Subcutaneous abdominal adipose tissue (tissue), 5 donors: Measurements from ENCODE around the gene BRSK1.

Experiments used
- H3K27ac ChIP-seq: one replicate; pipeline ENCODE4 v1.7.0; 2013; ENCODE audit warnings: low read depth, mild to moderate bottlenecking, inconsistent platforms, low read length, moderate library complexity
- H3K27me3 ChIP-seq, 5 donors: one replicate each; pipeline ENCODE4 v1.7.0; 2013; ENCODE audit warnings: low read length in 5 of 5, inconsistent platforms in 1 of 5; ENCODE audit not compliant: control insufficient read depth in 5 of 5, insufficient read depth in 4 of 5
- H3K36me3 ChIP-seq, 5 donors: one replicate each; pipeline ENCODE4 v1.7.0; 2013; ENCODE audit warnings: low read length in 5 of 5; ENCODE audit not compliant: control insufficient read depth in 5 of 5, insufficient read depth in 5 of 5
- H3K4me1 ChIP-seq, 5 donors: one replicate each; pipeline ENCODE4 v1.7.0; 2013; ENCODE audit warnings: low read length in 5 of 5, mild to moderate bottlenecking in 3 of 5, moderate library complexity in 1 of 5; ENCODE audit not compliant: control insufficient read depth in 5 of 5, insufficient read depth in 5 of 5
- H3K4me3 ChIP-seq, 5 donors: one replicate each; pipeline ENCODE4 v1.7.0; 2013; ENCODE audit warnings: low read length in 5 of 5, low read depth in 1 of 5
- H3K9ac ChIP-seq, 5 donors: one replicate each; pipeline ENCODE4 v1.7.0; 2013; ENCODE audit warnings: low read length in 5 of 5, mild to moderate bottlenecking in 4 of 5, moderate library complexity in 3 of 5
- H3K9me3 ChIP-seq, 5 donors: one replicate each; pipeline ENCODE4 v1.7.0; 2013; ENCODE audit warnings: low read length in 5 of 5; ENCODE audit not compliant: control insufficient read depth in 5 of 5
- donor health status: healthy.
- donor health status: healthy.
- donor health status: healthy.
- donor health status: healthy.
- donor health status: healthy.

The BRSK1 gene

GRCh38 chr19:55304279-55304978 lies 20.6 kb downstream of the BRSK1 start:
- Histone ChIP-seq H3K27ac (no peak overlapping the region), H3K4me1 (peaks cover 2 to 11% (median 9%) of the 10 kb centered on the region in 5 donors), H3K36me3 (no peaks in the 10 kb centered on the region)

GRCh38 chr19:55304980-55305379 lies 21.2 kb downstream of the BRSK1 start:
- H3K36me3 ChIP-seq, result no peaks in the 10 kb centered on the region
- peaks cover 0 to 3% (median 0%) of the 10 kb centered on the region in 5 donors for H3K27me3 ChIP-seq
- H3K27ac ChIP-seq, result no peak overlapping the region
- H3K9me3 ChIP-seq, result peaks cover 0 to 4% (median 0%) of the 10 kb centered on the region in 5 donors
- no peak overlapping the region for H3K4me3 ChIP-seq
- H3K4me1 ChIP-seq, result peaks cover 2 to 11% (median 9%) of the 10 kb centered on the region in 5 donors
- H3K9ac ChIP-seq, result no peak overlapping the region

More at GRCh38 chr19:55304279-55304978, 20.6 kb downstream of the BRSK1 start:
- Histone ChIP-seq H3K27me3 (peaks cover 0 to 6% (median 0%) of the 10 kb centered on the region in 5 donors), H3K4me3 (no peak overlapping the region), H3K9ac (no peak overlapping the region), H3K9me3 (peaks cover 0 to 3% (median 0%) of the 10 kb centered on the region in 5 donors)

- peaks cover 2 to 11% (median 9%) of the 10 kb centered on the region in 5 donors for H3K4me1 ChIP-seq
- H3K27me3 ChIP-seq, result peaks cover 0 to 3% (median 0%) of the 10 kb centered on the region in 5 donors
- H3K27ac ChIP-seq, result no peak overlapping the region
- H3K9me3 ChIP-seq, result peaks cover 0 to 4% (median 0%) of the 10 kb centered on the region in 5 donors
- H3K9ac ChIP-seq, result no peak overlapping the region
- no peaks in the 10 kb centered on the region for H3K36me3 ChIP-seq
- no peak overlapping the region for H3K4me3 ChIP-seq
These were observed 21.7 kb downstream of the BRSK1 start for GRCh38 chr19:55305491-55305890.

GRCh38 chr19:55305983-55306562 lies 22.3 kb downstream of the BRSK1 start:
- no peaks in the 10 kb centered on the region for H3K36me3 ChIP-seq
- peaks cover 0 to 4% (median 0%) of the 10 kb centered on the region in 5 donors for H3K9me3 ChIP-seq
- peaks cover 2 to 11% (median 9%) of the 10 kb centered on the region in 5 donors for H3K4me1 ChIP-seq
- H3K27ac ChIP-seq, result no peak overlapping the region
- peaks cover 0 to 3% (median 0%) of the 10 kb centered on the region in 5 donors for H3K27me3 ChIP-seq
- no peak overlapping the region for H3K9ac ChIP-seq
- H3K4me3 ChIP-seq, result no peak overlapping the region

GRCh38 chr19:55306712-55307111 lies 22.9 kb downstream of the BRSK1 start:
- Histone ChIP-seq H3K36me3 (no peaks in the 10 kb centered on the region), H3K9me3 (peaks cover 0 to 4% (median 0%) of the 10 kb centered on the region in 5 donors)

GRCh38 chr19:55308281-55308680 lies 24.5 kb downstream of the BRSK1 start:
- Histone ChIP-seq H3K27ac (no peak overlapping the region), H3K9ac (no peak overlapping the region), H3K36me3 (peaks cover 0 to 2% (median 0%) of the 10 kb centered on the region in 5 donors), H3K4me1 (peaks cover 0 to 4% (median 2%) of the 10 kb centered on the region in 5 donors), H3K4me3 (no peak overlapping the region), H3K9me3 (peaks cover 0 to 4% (median 0%) of the 10 kb centered on the region in 5 donors), H3K27me3 (peaks cover 0 to 3% (median 0%) of the 10 kb centered on the region in 5 donors)

More at GRCh38 chr19:55306712-55307111, 22.9 kb downstream of the BRSK1 start:
- Histone ChIP-seq H3K4me1 (peaks cover under 1 to 5% (median 4%) of the 10 kb centered on the region in 5 donors), H3K9ac (no peak overlapping the region), H3K27me3 (peaks cover 0 to 3% (median 0%) of the 10 kb centered on the region in 5 donors), H3K27ac (no peak overlapping the region), H3K4me3 (no peak overlapping the region)

GRCh38 chr19:55309448-55309847 lies 25.7 kb downstream of the BRSK1 start:
- Histone ChIP-seq H3K4me3 (no peak overlapping the region), H3K27ac (no peak overlapping the region), H3K9me3 (peaks cover 0 to 4% (median 0%) of the 10 kb centered on the region in 5 donors), H3K36me3 (peaks cover 0 to 2% (median 0%) of the 10 kb centered on the region in 5 donors), H3K4me1 (peaks cover 0 to 9% (median 2%) of the 10 kb centered on the region in 5 donors), H3K9ac (peak overlapping the region in 1 of 5 donors; percentile 28), H3K27me3 (peaks cover 0 to 3% (median 0%) of the 10 kb centered on the region in 5 donors)

GRCh38 chr19:55310498-55310897 lies 26.7 kb downstream of the BRSK1 start:
- H3K4me3 ChIP-seq, result no peak overlapping the region
- H3K9me3 ChIP-seq, result peaks cover 0 to 4% (median 0%) of the 10 kb centered on the region in 5 donors
- peaks cover 0 to 2% (median 0%) of the 10 kb centered on the region in 5 donors for H3K36me3 ChIP-seq
- no peak overlapping the region for H3K9ac ChIP-seq
- no peak overlapping the region for H3K27ac ChIP-seq
- peaks cover 0 to 3% (median 0%) of the 10 kb centered on the region in 5 donors for H3K27me3 ChIP-seq
- H3K4me1 ChIP-seq, result peaks cover 0 to 9% (median 2%) of the 10 kb centered on the region in 5 donors

- H3K4me3 ChIP-seq, result no peak overlapping the region
- H3K4me1 ChIP-seq, result peaks cover 0 to 9% (median 2%) of the 10 kb centered on the region in 5 donors
- H3K27ac ChIP-seq, result no peak overlapping the region
- H3K36me3 ChIP-seq, result peaks cover 0 to 8% (median 0%) of the 10 kb centered on the region in 5 donors
- no peak overlapping the region for H3K9ac ChIP-seq
- H3K27me3 ChIP-seq, result peaks cover 0 to 3% (median 0%) of the 10 kb centered on the region in 5 donors
- peaks cover 0 to 8% (median 3%) of the 10 kb centered on the region in 5 donors for H3K9me3 ChIP-seq
These were observed 27.6 kb downstream of the BRSK1 start for GRCh38 chr19:55311397-55311796.

- H3K4me1 ChIP-seq, result peaks cover 0 to 9% (median 2%) of the 10 kb centered on the region in 5 donors
- peaks cover 0 to 12% (median 0%) of the 10 kb centered on the region in 5 donors for H3K36me3 ChIP-seq
- H3K4me3 ChIP-seq, result no peak overlapping the region
- H3K9ac ChIP-seq, result no peak overlapping the region
- H3K27ac ChIP-seq, result no peak overlapping the region
- H3K27me3 ChIP-seq, result peaks cover 0 to 3% (median 0%) of the 10 kb centered on the region in 5 donors
- peaks cover 0 to 8% (median 3%) of the 10 kb centered on the region in 5 donors for H3K9me3 ChIP-seq
These were observed 28.0 kb downstream of the BRSK1 start for GRCh38 chr19:55311797-55312196.
